Lower lobe of right lung (tissue), 2 donors: ENCODE results near the gene MIPOL1. TPM values are rescaled to one million over a fixed set of nuclear protein-coding genes. Genes with fewer than 3 reads are reported as not detected.

Experiments used
- ATAC-seq, 2 donors: fragments of 200-7000 bp; cut with Tn5 transposase; one replicate each; pipeline ENCODE4 v1.9.1; 2020 to 2022; ENCODE audit warnings: mild to moderate bottlenecking in 2 of 2, moderate library complexity in 2 of 2
- DNase-seq: peaks from one replicate; pipeline ENCODE4 v3.0.0-alpha.2; 2020
- H3K27ac ChIP-seq: fragments of 200-600 bp; one replicate; pipeline ENCODE4 v1.8.0; 2022
- H3K27me3 ChIP-seq: fragments of 200-600 bp; one replicate; pipeline ENCODE4 v1.8.0; 2022; ENCODE audit warnings: low read depth
- H3K36me3 ChIP-seq: fragments of 200-600 bp; one replicate; pipeline ENCODE4 v1.8.0; 2022; ENCODE audit warnings: mild to moderate bottlenecking
- H3K4me1 ChIP-seq: fragments of 200-600 bp; one replicate; pipeline ENCODE4 v1.8.0; 2022
- H3K4me3 ChIP-seq: fragments of 200-600 bp; one replicate; pipeline ENCODE4 v1.8.0; 2022; ENCODE audit warnings: mild to moderate bottlenecking
- H3K9me3 ChIP-seq: fragments of 200-600 bp; one replicate; pipeline ENCODE4 v1.8.0; 2022
- intact Hi-C: fragments of 100-400 bp; cut with DNase I; formaldehyde crosslinking; loops from one replicate; pipeline ENCODE4 v1.11.0; 2022
- total RNA-seq: library from RNA; stranded (reverse); fragmentation: NEBNext Ultra II Directional; extraction: Animal tissue kit (Norgen Biotek cat#: 25700); gene quantifications from one replicate; pipeline ENCODE4 v1.2.1, GENCODE V29; 2021
- TF ChIP-seq, protein P1 (sequence below): fragments of 200-600 bp; IDR thresholded peaks from one replicate; pipeline ENCODE4 v1.8.0; 2022; ENCODE audit warnings: antibody characterized with exemption, mild to moderate bottlenecking
- donor health status: DM: no; HTN: yes; CAD: no; lungs with severe emphysema.

The MIPOL1 gene
- total RNA-seq, 1 donor from 2014 or later: 12.1 TPM

DNA sequence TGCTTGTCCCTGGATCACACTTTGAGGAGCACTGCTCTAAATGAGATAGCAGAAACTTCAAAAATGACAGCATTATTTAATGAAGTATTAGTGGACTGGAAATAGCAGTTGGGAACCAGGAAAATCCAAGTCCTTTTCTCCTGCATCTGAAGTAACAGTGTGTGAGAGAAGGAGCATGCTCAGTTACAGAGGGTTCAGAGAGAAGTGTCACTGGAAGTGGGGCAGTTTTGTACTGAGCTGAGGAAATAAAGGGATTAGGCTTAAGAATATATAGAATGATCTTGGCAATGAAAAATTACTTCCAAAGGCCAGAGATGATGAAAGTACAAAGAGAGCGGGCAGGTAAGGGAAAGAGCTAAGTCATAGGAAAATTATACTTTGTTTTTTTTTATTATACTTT is 130.9 kb downstream of the MIPOL1 start:
- H3K9me3 ChIP-seq: no peaks in the 10 kb centered on the region
- DNase-seq (no peak), ATAC-seq (no peak)
- intact Hi-C loops: no loop called here
- TF ChIP-seq, protein P1, sequence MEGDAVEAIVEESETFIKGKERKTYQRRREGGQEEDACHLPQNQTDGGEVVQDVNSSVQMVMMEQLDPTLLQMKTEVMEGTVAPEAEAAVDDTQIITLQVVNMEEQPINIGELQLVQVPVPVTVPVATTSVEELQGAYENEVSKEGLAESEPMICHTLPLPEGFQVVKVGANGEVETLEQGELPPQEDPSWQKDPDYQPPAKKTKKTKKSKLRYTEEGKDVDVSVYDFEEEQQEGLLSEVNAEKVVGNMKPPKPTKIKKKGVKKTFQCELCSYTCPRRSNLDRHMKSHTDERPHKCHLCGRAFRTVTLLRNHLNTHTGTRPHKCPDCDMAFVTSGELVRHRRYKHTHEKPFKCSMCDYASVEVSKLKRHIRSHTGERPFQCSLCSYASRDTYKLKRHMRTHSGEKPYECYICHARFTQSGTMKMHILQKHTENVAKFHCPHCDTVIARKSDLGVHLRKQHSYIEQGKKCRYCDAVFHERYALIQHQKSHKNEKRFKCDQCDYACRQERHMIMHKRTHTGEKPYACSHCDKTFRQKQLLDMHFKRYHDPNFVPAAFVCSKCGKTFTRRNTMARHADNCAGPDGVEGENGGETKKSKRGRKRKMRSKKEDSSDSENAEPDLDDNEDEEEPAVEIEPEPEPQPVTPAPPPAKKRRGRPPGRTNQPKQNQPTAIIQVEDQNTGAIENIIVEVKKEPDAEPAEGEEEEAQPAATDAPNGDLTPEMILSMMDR: no peak
- no peaks in the 10 kb centered on the region for H3K4me1 ChIP-seq
- no peak overlapping the region for H3K4me3 ChIP-seq
- no peaks in the 10 kb centered on the region for H3K36me3 ChIP-seq
- H3K27ac ChIP-seq: no peak overlapping the region
- no peaks in the 10 kb centered on the region for H3K27me3 ChIP-seq

DNA sequence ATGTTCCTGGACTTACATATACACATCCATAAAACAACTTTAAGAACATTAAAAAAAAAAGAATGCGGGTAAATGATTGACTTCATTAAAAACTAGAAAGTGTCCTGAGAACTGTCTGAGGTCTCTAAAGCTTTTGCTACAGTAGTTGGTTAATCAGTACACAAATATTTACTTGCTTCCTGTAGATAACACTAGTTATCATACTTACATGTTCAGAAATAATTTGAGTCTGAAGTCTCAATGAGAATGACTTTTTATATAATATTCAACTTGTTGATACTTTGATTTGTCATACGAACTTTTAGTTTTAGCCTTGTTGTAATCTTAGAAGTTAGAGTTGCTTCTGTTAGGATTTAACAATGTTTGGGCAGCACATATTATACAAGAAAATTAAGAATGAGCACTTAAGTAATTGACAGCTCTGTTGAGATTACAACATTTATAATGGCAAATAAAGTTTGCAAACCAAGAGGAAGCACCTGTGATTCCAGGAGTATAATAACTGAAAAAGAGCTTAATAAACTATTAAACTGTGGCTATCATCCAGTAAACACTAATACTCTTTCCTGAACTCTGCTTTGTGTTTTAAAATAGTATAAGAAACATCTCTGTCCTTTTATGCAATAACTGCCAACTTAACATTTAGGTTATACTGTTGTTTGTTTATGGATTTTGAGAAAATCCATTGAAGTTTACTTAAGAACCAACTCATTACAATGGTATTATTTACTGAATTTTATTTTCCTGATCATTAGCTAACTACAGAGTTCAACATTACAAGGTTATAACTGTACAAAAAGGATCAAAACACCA is 131.7 kb downstream of the MIPOL1 start:
- ATAC-seq: no peak
- Histone ChIP-seq H3K9me3 (no peaks in the 10 kb centered on the region), H3K36me3 (no peaks in the 10 kb centered on the region), H3K27me3 (no peaks in the 10 kb centered on the region), H3K4me1 (no peaks in the 10 kb centered on the region), H3K27ac (no peak overlapping the region), H3K4me3 (no peak overlapping the region)
- intact Hi-C loops: no loop called here
- DNase-seq: no peak
- TF ChIP-seq, protein P1: no peak

DNA sequence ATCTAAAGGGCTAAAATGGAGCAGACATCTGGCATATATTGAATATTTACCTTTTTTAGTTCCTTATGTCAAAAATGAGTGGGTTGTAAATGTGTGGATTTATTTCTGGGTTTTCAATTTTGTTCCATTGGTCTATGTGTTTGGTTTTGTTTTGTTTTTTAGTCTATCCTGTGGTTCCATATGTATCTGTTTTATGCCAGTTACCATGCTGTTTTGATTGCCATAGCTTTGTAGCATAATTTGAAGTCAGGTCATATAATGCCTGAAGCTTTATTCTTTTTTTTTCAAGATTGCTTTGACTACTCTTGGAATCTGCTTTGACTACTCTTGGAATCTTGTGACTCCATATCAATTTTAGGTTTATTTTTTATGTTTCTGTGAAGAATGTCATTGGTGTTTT is 133.2 kb downstream of the MIPOL1 start:
- intact Hi-C loops: no loop called here

DNA sequence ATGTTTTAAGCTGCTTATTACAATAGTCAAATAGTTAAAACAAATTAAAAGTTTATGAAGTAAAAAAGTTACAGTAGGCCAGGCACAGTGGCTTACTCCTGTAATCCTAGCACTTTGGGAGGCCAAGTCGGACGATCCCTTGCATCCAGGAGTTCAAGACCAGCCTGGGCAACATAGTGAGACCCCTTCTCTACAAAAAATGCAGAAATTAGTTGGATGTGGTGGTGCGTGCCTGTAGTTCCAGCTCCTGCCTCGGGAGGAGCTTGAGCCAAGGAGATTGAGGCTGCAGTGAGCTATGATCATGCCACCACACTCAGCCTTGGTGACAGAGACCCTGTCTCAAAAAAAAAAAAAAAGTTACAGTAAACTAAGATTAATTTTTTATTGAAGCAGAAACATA is 142.6 kb downstream of the MIPOL1 start:
- H3K4me3 ChIP-seq: no peak overlapping the region
- H3K36me3 ChIP-seq: no peaks in the 10 kb centered on the region
- no peaks in the 10 kb centered on the region for H3K27me3 ChIP-seq
- H3K9me3 ChIP-seq: no peaks in the 10 kb centered on the region
- H3K27ac ChIP-seq: no peak overlapping the region
- ATAC-seq: no peak
- TF ChIP-seq, protein P1: no peak
- intact Hi-C loops: no loop called here
- no peak for DNase-seq
- no peaks in the 10 kb centered on the region for H3K4me1 ChIP-seq

More for the DNA sequence above, 133.2 kb downstream of the MIPOL1 start:
- no peak for DNase-seq
- Histone ChIP-seq H3K27me3 (no peaks in the 10 kb centered on the region), H3K9me3 (no peaks in the 10 kb centered on the region), H3K4me1 (no peaks in the 10 kb centered on the region), H3K27ac (no peak overlapping the region), H3K4me3 (no peak overlapping the region), H3K36me3 (no peaks in the 10 kb centered on the region)
- ATAC-seq: no peak
- TF ChIP-seq, protein P1: no peak

DNA sequence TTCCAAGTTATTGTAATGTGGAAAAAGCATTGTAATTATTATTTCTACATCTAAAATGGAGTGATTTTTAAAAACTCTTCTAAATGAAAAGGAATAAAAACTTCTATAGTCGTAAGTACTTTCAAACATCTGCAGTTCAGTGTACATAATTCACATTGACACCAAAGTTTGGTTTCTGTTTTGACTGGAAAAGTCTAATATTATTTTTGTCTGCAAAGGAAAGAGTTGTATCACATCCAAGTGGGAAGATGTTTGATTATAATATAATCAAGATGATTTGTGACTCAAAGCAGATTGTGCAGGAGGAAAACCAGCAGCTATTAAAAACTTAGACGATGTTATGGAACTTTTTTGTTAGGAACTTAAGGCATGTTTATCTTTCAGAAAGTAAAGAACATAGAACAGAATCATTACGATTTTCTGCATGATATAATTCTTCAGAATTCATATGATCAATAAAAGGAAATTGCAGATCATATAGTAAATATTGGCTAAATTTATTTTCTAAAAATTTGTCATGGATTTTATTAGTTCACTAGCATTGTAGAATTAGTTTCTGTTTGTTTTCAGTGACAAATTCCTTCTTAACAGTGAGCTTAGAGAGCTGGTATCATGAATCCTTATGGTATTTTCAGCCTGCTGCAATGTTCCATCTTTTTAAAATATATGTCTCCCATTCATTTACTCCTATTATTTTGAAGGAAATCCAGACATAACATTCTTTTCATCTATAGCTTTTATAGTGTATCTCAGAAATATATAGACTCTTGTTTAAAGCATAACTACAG is 145.8 kb downstream of the MIPOL1 start:
- no peaks in the 10 kb centered on the region for H3K36me3 ChIP-seq
- H3K27ac ChIP-seq: no peak overlapping the region
- H3K4me1 ChIP-seq: no peaks in the 10 kb centered on the region
- intact Hi-C loops: no loop called here
- H3K27me3 ChIP-seq: no peaks in the 10 kb centered on the region
- H3K9me3 ChIP-seq: no peaks in the 10 kb centered on the region
- TF ChIP-seq, protein P1: no peak
- DNase-seq (no peak), ATAC-seq (no peak)
- H3K4me3 ChIP-seq: no peak overlapping the region
